GM12878 (cell line): ENCODE measurements around the gene CD69.

ENCODE experiments used
- EP300 ChIP-seq, 2 experiments: fragments of 150-350 bp in 1 of 2; IDR thresholded peaks; 2 replicates each; pipeline ENCODE4 v1.6.1; 2011 to 2012; ENCODE audit warnings: low read depth in 2 of 2, low read length in 2 of 2, borderline replicate concordance in 1 of 2, improper control_type of control experiment in 1 of 2, inconsistent platforms in 1 of 2; ENCODE audit not compliant: control insufficient read depth in 1 of 2
- FOXM1 ChIP-seq: IDR thresholded peaks from 2 replicates; pipeline ENCODE4 v1.6.1; 2012; ENCODE audit warnings: low read depth, mild to moderate bottlenecking, inconsistent platforms, low read length, moderate library complexity
- IRF5 ChIP-seq: fragments of 450-650 bp; IDR thresholded peaks from 2 replicates; pipeline ENCODE4 v1.6.1; 2017; ENCODE audit warnings: borderline replicate concordance
- POLR2A ChIP-seq: IDR thresholded peaks from 2 replicates; pipeline ENCODE4 v1.6.1; 2011; ENCODE audit warnings: low read depth, mild to moderate bottlenecking, low read length
- TF ChIP-seq, protein P1 (sequence below), 3 experiments: IDR thresholded peaks in 2 of 3; conservative IDR thresholded peaks in 1 of 3; 2 replicates each; pipeline ENCODE4 v1.5.1; 2011; ENCODE audit warnings: low read depth in 3 of 3, low read length in 3 of 3, mild to moderate bottlenecking in 3 of 3, control low read depth in 2 of 3, moderate library complexity in 2 of 3, inconsistent platforms in 1 of 3, mixed read lengths in 1 of 3; ENCODE audit not compliant: control insufficient read depth in 2 of 3, insufficient read depth in 1 of 3; ENCODE audit errors: extremely low read depth in 1 of 3

GRCh38 chr12:9755567-9755966, 5.1 kb downstream of the CD69 start:
- TF ChIP-seq, protein P1, sequence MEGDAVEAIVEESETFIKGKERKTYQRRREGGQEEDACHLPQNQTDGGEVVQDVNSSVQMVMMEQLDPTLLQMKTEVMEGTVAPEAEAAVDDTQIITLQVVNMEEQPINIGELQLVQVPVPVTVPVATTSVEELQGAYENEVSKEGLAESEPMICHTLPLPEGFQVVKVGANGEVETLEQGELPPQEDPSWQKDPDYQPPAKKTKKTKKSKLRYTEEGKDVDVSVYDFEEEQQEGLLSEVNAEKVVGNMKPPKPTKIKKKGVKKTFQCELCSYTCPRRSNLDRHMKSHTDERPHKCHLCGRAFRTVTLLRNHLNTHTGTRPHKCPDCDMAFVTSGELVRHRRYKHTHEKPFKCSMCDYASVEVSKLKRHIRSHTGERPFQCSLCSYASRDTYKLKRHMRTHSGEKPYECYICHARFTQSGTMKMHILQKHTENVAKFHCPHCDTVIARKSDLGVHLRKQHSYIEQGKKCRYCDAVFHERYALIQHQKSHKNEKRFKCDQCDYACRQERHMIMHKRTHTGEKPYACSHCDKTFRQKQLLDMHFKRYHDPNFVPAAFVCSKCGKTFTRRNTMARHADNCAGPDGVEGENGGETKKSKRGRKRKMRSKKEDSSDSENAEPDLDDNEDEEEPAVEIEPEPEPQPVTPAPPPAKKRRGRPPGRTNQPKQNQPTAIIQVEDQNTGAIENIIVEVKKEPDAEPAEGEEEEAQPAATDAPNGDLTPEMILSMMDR (IDR thresholded peaks at IDR 0.05 in 2 of 3, conservative IDR thresholded peaks at IDR 0.05 in 1 of 3; ENCODE audit: control insufficient read depth in 2 of 3, extremely low read depth in 1 of 3, insufficient read depth in 1 of 3, low read depth in 3 of 3, low read length in 3 of 3): no peak
- no peak for TF ChIP-seq POLR2A
- no peak for TF ChIP-seq FOXM1
- no peak for TF ChIP-seq EP300 (IDR thresholded peaks at IDR 0.05; ENCODE audit: borderline replicate concordance in 1 of 2, control insufficient read depth in 1 of 2, low read depth in 2 of 2, low read length in 2 of 2)
- no peak for TF ChIP-seq IRF5
